Loucy (cell line): Measurements from ENCODE around the gene TNFAIP3.

Source experiments
- H2AFZ ChIP-seq: fragments of 200-600 bp; sonication (generic); 2 replicates; pipeline ENCODE4 v1.6.0; 2016; ENCODE audit warnings: antibody characterized with exemption, mild to moderate bottlenecking, low read length, moderate library complexity
- H3F3A ChIP-seq: fragments of 200-600 bp; 2 replicates; pipeline ENCODE4 v1.6.0; 2016; ENCODE audit warnings: antibody characterized with exemption, low read depth, mild to moderate bottlenecking
- H3K27me3 ChIP-seq: fragments of 200-600 bp; sonication (generic); 2 replicates; pipeline ENCODE4 v1.6.1; 2014; ENCODE audit warnings: low read length, mild to moderate bottlenecking; ENCODE audit not compliant: insufficient read depth, poor library complexity, severe bottlenecking
- H3K36me3 ChIP-seq: fragments of 200-600 bp; sonication (generic); 2 replicates; pipeline ENCODE4 v1.6.1; 2016; ENCODE audit warnings: low read length; ENCODE audit not compliant: insufficient read depth
- H3K4me1 ChIP-seq: fragments of 200-600 bp; sonication (generic); 2 replicates; pipeline ENCODE4 v1.5.1; 2014; ENCODE audit warnings: low read length, mild to moderate bottlenecking; ENCODE audit not compliant: insufficient read depth, poor library complexity, severe bottlenecking
- H3K4me2 ChIP-seq: fragments of 200-600 bp; sonication (generic); 2 replicates; pipeline ENCODE4 v1.6.0; 2014; ENCODE audit warnings: antibody characterized with exemption, low read length, low read depth, mild to moderate bottlenecking; ENCODE audit not compliant: poor library complexity, severe bottlenecking
- H3K4me3 ChIP-seq: fragments of 200-600 bp; sonication (generic); 2 replicates; pipeline ENCODE4 v1.5.1; 2014; ENCODE audit warnings: low read length, mild to moderate bottlenecking, mixed read lengths; ENCODE audit not compliant: poor library complexity, severe bottlenecking
- H3K79me2 ChIP-seq: fragments of 200-600 bp; sonication (generic); 2 replicates; pipeline ENCODE4 v1.6.1; 2014; ENCODE audit warnings: low read length; ENCODE audit not compliant: insufficient read depth
- H3K9ac ChIP-seq: fragments of 200-600 bp; sonication (generic); 2 replicates; pipeline ENCODE4 v1.6.0; 2014; ENCODE audit warnings: mild to moderate bottlenecking, low read depth, low read length, moderate library complexity; ENCODE audit not compliant: poor library complexity, severe bottlenecking
- H3K9me2 ChIP-seq: fragments of 200-600 bp; sonication (generic); replicated peaks from 2 replicates; pipeline ENCODE4 v1.6.1; 2016; ENCODE audit warnings: low read depth, low read length, mixed read lengths
- H3K9me3 ChIP-seq: fragments of 200-600 bp; sonication (generic); 2 replicates; pipeline ENCODE4 v1.6.1; 2014; ENCODE audit warnings: mild to moderate bottlenecking, antibody characterized with exemption, low read length, low read depth; ENCODE audit not compliant: insufficient read depth
- H4K20me1 ChIP-seq: fragments of 200-600 bp; sonication (generic); 2 replicates; pipeline ENCODE4 v1.6.0; 2014; ENCODE audit warnings: antibody characterized with exemption, low read length, mild to moderate bottlenecking; ENCODE audit not compliant: insufficient read depth, poor library complexity, severe bottlenecking
- EZH2phosphoT487 ChIP-seq: fragments of 200-600 bp; IDR thresholded peaks from 2 replicates; pipeline ENCODE4 v1.6.1; 2018; ENCODE audit warnings: antibody characterized with exemption, mild to moderate bottlenecking, moderate library complexity, borderline replicate concordance
- TF ChIP-seq, protein P1 (sequence below): fragments of 200-600 bp; sonication (generic); conservative IDR thresholded peaks from 2 replicates; pipeline ENCODE4 v1.5.1; 2014; ENCODE audit warnings: mild to moderate bottlenecking, antibody characterized with exemption, low read length

TNFAIP3 gene

GRCh38 chr6:137847748-137848147 is 19.3 kb upstream of the TNFAIP3 start:
- Histone ChIP-seq H3K4me1 (peaks cover 35% of the 10 kb centered on the region), H4K20me1 (no peaks in the 10 kb centered on the region), H3K36me3 (no peaks in the 10 kb centered on the region), H3F3A (no peaks in the 10 kb centered on the region), H3K9ac (no peak overlapping the region), H2AFZ (no peak overlapping the region), H3K79me2 (no peaks in the 10 kb centered on the region), H3K9me2 (no peaks in the 10 kb centered on the region), H3K4me3 (no peak overlapping the region), H3K4me2 (no peak overlapping the region), H3K9me3 (no peaks in the 10 kb centered on the region), H3K27me3 (no peaks in the 10 kb centered on the region)
- TF ChIP-seq EZH2phosphoT487, result no peak
- TF ChIP-seq, protein P1, sequence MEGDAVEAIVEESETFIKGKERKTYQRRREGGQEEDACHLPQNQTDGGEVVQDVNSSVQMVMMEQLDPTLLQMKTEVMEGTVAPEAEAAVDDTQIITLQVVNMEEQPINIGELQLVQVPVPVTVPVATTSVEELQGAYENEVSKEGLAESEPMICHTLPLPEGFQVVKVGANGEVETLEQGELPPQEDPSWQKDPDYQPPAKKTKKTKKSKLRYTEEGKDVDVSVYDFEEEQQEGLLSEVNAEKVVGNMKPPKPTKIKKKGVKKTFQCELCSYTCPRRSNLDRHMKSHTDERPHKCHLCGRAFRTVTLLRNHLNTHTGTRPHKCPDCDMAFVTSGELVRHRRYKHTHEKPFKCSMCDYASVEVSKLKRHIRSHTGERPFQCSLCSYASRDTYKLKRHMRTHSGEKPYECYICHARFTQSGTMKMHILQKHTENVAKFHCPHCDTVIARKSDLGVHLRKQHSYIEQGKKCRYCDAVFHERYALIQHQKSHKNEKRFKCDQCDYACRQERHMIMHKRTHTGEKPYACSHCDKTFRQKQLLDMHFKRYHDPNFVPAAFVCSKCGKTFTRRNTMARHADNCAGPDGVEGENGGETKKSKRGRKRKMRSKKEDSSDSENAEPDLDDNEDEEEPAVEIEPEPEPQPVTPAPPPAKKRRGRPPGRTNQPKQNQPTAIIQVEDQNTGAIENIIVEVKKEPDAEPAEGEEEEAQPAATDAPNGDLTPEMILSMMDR, result no peak

GRCh38 chr6:137848672-137849071 is 18.4 kb upstream of the TNFAIP3 start:
- H3K9ac ChIP-seq, result no peak overlapping the region
- no peak overlapping the region for H2AFZ ChIP-seq
- no peaks in the 10 kb centered on the region for H3K79me2 ChIP-seq
- H3K36me3 ChIP-seq, result no peaks in the 10 kb centered on the region
- H4K20me1 ChIP-seq, result no peaks in the 10 kb centered on the region
- H3K9me3 ChIP-seq, result no peaks in the 10 kb centered on the region
- peaks cover 44% of the 10 kb centered on the region for H3K4me1 ChIP-seq
- H3K27me3 ChIP-seq, result no peaks in the 10 kb centered on the region
- H3K4me3 ChIP-seq, result no peak overlapping the region
- H3F3A ChIP-seq, result no peaks in the 10 kb centered on the region
- no peak overlapping the region for H3K4me2 ChIP-seq
- H3K9me2 ChIP-seq, result no peaks in the 10 kb centered on the region
- no peak for TF ChIP-seq EZH2phosphoT487
- TF ChIP-seq, protein P1, result no peak

- Histone ChIP-seq H3K27me3 (no peaks in the 10 kb centered on the region), H3F3A (no peaks in the 10 kb centered on the region), H3K36me3 (no peaks in the 10 kb centered on the region), H3K9me2 (no peaks in the 10 kb centered on the region), H3K4me2 (no peak overlapping the region), H3K4me3 (no peak overlapping the region), H4K20me1 (no peaks in the 10 kb centered on the region), H2AFZ (no peak overlapping the region), H3K9me3 (no peaks in the 10 kb centered on the region), H3K79me2 (no peaks in the 10 kb centered on the region), H3K9ac (no peak overlapping the region), H3K4me1 (peaks cover 48% of the 10 kb centered on the region)
- TF ChIP-seq, protein P1, result no peak
- TF ChIP-seq EZH2phosphoT487, result no peak
Measured at GRCh38 chr6:137849181-137849980, 17.7 kb upstream of the TNFAIP3 start.
